AG04449 (cell line): ENCODE results near the gene RPS2.
"Not testable (repeated sequence)": the region's sequence is repeated elsewhere in the genome, so short reads cannot be mapped to it uniquely, and the experiment has no call there.

ENCODE experiments used
- CTCF ChIA-PET: fragments of 350-600 bp; formaldehyde crosslinking; extraction: SDS; loops from one replicate; lab custom pipeline; 2021; ENCODE audit warnings: antibody characterized with exemption; lab: Yijun Ruan, JAX
- POLR2A ChIA-PET: fragments of 400-600, 350-600 bp; formaldehyde crosslinking; extraction: SDS; loops from one replicate; lab custom pipeline; 2020; ENCODE audit warnings: antibody characterized with exemption, inconsistent platforms; lab: Yijun Ruan, JAX
- DNase-seq: peaks from one replicate; pipeline ENCODE4 v3.0.0-alpha.2; 2010; ENCODE audit warnings: low read depth, low spot score
- H3K4me3 ChIP-seq: 2 replicates; pipeline ENCODE4 v1.5.1; 2011; ENCODE audit warnings: low read depth, mild to moderate bottlenecking, control low read depth, low read length
- CTCF ChIP-seq: IDR thresholded peaks from one replicate; pipeline ENCODE4 v1.5.1; 2011; ENCODE audit warnings: mild to moderate bottlenecking, moderate library complexity, low read length, control low read depth, inconsistent platforms; ENCODE audit not compliant: insufficient read depth; ENCODE audit errors: missing control alignments

RPS2 gene

GRCh38 chr16:1924095-1924494 lies 40.5 kb downstream of the RPS2 start:
- CTCF ChIA-PET, result interaction anchor here (0.9 to 1.9 kb wide), 5 partner anchors 12 to 71 kb away, joined by 3 to 8 read pairs (median 5); no protein-coding TSS in a partner anchor
- DNase-seq, result no peak
- no peak overlapping the region for H3K4me3 ChIP-seq
- TF ChIP-seq CTCF, result no peak
- POLR2A ChIA-PET, result no interaction called here

GRCh38 chr16:1923299-1924034 lies 41.2 kb downstream of the RPS2 start:
- DNase-seq, result no peak
- no peak overlapping the region for H3K4me3 ChIP-seq
- POLR2A ChIA-PET, result no interaction called here
- CTCF ChIA-PET, result interaction anchor here (0.9 to 1.9 kb wide), 7 partner anchors 11 to 82 kb away, joined by 3 to 8 read pairs (median 3); no protein-coding TSS in a partner anchor
- peak; percentile 30 for TF ChIP-seq CTCF

- ChIA-PET CTCF (interaction anchor here (1.4 to 1.7 kb wide), 2 partner anchors 57 to 81 kb away, joined by 3 to 8 read pairs; no protein-coding TSS in a partner anchor), POLR2A (no interaction called here)
- DNase-seq, result no peak
- TF ChIP-seq CTCF, result no peak
- H3K4me3 ChIP-seq, result no peak overlapping the region
Measured at GRCh38 chr16:1922357-1922756, 42.3 kb downstream of the RPS2 start.

GRCh38 chr16:1920727-1921171 lies 43.9 kb downstream of the RPS2 start:
- CTCF ChIA-PET, result interaction anchor here (2.6 kb wide), 1 partner anchor 9 kb away, joined by 11 read pairs; no protein-coding TSS in a partner anchor
- no peak for TF ChIP-seq CTCF
- H3K4me3 ChIP-seq, result no peak overlapping the region
- POLR2A ChIA-PET, result no interaction called here
- no peak for DNase-seq

GRCh38 chr16:1920122-1920521 lies 44.5 kb downstream of the RPS2 start:
- POLR2A ChIA-PET, H3K4me3 ChIP-seq, DNase-seq: not testable (repeated sequence)
- CTCF ChIA-PET, result interaction anchor here (2.6 kb wide), 1 partner anchor 9 kb away, joined by 11 read pairs; no protein-coding TSS in a partner anchor

GRCh38 chr16:1919327-1919998 lies 45.2 kb downstream of the RPS2 start:
- ChIA-PET POLR2A (no interaction called here), CTCF (interaction anchor here (2.6 kb wide), 1 partner anchor 10 kb away, joined by 11 read pairs; no protein-coding TSS in a partner anchor)
- TF ChIP-seq CTCF, result no peak

More at GRCh38 chr16:1919327-1919998, 45.2 kb downstream of the RPS2 start:
- DNase-seq, result no peak
- H3K4me3 ChIP-seq, result no peak overlapping the region
